Thymus (tissue), 11 donors: Measurements from ENCODE around the gene LIN52. TPM values are rescaled to one million over a fixed set of nuclear protein-coding genes. Genes with fewer than 3 reads are reported as not detected.

Experiments
- DNase-seq, 9 donors: peaks; one replicate each; pipeline ENCODE4 v3.0.0-alpha.2; 2013; ENCODE audit warnings: low spot score in 9 of 9, low read depth in 6 of 9, missing footprints in 1 of 9
- H3K27ac ChIP-seq, 2 donors: one replicate each; pipeline ENCODE4 v1.5.1; 2013; ENCODE audit warnings: control low read depth in 1 of 2, low read depth in 1 of 2, low read length in 1 of 2, mild to moderate bottlenecking in 1 of 2, moderate library complexity in 1 of 2
- H3K27me3 ChIP-seq, 2 donors: one replicate each; pipeline ENCODE4 v1.5.1; 2013; ENCODE audit warnings: low read length in 1 of 2; ENCODE audit not compliant: control insufficient read depth in 2 of 2, insufficient read depth in 1 of 2
- H3K36me3 ChIP-seq, 2 donors: one replicate each; pipeline ENCODE4 v1.5.1; 2013; ENCODE audit warnings: low read length in 1 of 2, mild to moderate bottlenecking in 1 of 2, moderate library complexity in 1 of 2; ENCODE audit not compliant: control insufficient read depth in 2 of 2, insufficient read depth in 2 of 2
- H3K4me1 ChIP-seq, 2 donors: one replicate each; pipeline ENCODE4 v1.5.1; 2013; ENCODE audit warnings: low read length in 2 of 2; ENCODE audit not compliant: control insufficient read depth in 2 of 2, insufficient read depth in 2 of 2
- H3K4me3 ChIP-seq, 2 donors: one replicate each; pipeline ENCODE4 v1.5.1; 2013; ENCODE audit warnings: low read length in 2 of 2, control low read depth in 1 of 2, mild to moderate bottlenecking in 1 of 2
- H3K9me3 ChIP-seq, 2 donors: one replicate each; pipeline ENCODE4 v1.5.1; 2013; ENCODE audit warnings: low read length in 1 of 2, mild to moderate bottlenecking in 1 of 2; ENCODE audit not compliant: control insufficient read depth in 2 of 2, insufficient read depth in 1 of 2
- WGBS: extraction: QIAGEN DNeasy Blood & Tissue Kit; methylation state at CpG from one replicate; pipeline ENCODE4 v1.1.7; 2013; 5-methylcytosine and 5-hydroxymethylcytosine counted together
- polyA plus RNA-seq: library from polyadenylated mRNA; stranded (reverse); fragments of 200-250 nt; gene quantifications from one replicate; pipeline ENCODE4 v1.2.3, GENCODE V29; 2013
- total RNA-seq: library from RNA; stranded (reverse); fragments of 120-200 nt; gene quantifications from one replicate; pipeline ENCODE4 v1.2.4, GENCODE V29; 2013
- donor health status: healthy.

The LIN52 gene
- total and polyA plus RNA-seq, 2 donors = 8.9 to 11.6 TPM

DNA sequence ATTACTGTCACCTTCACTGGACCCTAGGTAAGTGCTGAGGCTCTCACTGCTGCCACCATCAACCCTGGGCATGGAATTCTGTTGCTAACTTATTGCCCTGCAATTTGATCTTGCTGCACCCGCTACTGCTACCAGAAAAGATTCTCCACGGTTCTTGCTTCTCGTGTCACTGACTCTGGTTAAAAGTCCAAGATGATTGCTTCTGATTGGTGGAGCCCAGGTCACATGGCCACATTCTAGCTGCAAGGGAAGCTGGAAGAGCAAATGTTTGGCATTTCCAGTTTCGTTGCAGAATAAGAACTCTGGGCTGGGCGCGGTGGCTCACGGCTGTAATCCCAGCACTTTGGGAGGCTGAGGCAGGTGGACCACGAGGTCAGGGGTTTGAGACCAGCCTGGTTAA, 147.0 kb downstream of the LIN52 start:
- WGBS = 90% methylated on average over 8 of the region's 8 CpGs
- peaks cover 2 to 43% of the 10 kb centered on the region in 2 donors for H3K27me3 ChIP-seq

GRCh38 chr14:74235017-74235416, 150.3 kb downstream of the LIN52 start:
- WGBS = 90% methylated on average over 4 of the region's 4 CpGs
- peaks cover 1 to 6% of the 10 kb centered on the region in 2 donors for H3K9me3 ChIP-seq
- H3K4me1 ChIP-seq = no peaks in the 10 kb centered on the region
- DNase-seq = no peak
- no peak overlapping the region for H3K4me3 ChIP-seq
- H3K27ac ChIP-seq = no peak overlapping the region
- H3K36me3 ChIP-seq = no peaks in the 10 kb centered on the region
- peaks cover 30 to 63% of the 10 kb centered on the region in 2 donors for H3K27me3 ChIP-seq

More for the DNA sequence above, 147.0 kb downstream of the LIN52 start:
- no peak for DNase-seq
- Histone ChIP-seq H3K4me3 (no peak overlapping the region), H3K27ac (no peak overlapping the region), H3K36me3 (no peaks in the 10 kb centered on the region), H3K9me3 (peaks cover 1 to 6% of the 10 kb centered on the region in 2 donors), H3K4me1 (no peaks in the 10 kb centered on the region)

DNA sequence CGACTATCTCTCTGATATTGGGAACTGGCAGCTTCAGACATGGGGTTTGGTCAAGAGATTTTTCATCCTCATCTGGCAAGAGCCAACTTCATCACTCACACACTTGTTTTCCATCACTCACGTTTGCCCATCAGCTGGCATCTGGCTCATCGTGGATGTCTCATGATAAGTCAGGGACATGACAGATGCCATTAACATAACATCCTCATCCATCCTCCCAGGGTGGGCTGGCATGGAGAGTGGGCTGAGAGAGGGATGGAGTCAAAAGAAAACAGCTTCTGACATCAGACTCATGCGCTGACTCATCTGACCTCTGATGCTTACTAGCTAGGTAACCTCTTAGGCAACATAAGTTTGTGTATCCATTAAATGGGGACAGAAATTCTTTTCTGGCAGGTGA, 152.7 kb downstream of the LIN52 start:
- no peak for DNase-seq
- 91% methylated on average over 4 of the region's 4 CpGs for WGBS
- no peaks in the 10 kb centered on the region for H3K36me3 ChIP-seq
- H3K4me1 ChIP-seq = peaks cover 0 to 2% of the 10 kb centered on the region in 2 donors
- no peak overlapping the region for H3K4me3 ChIP-seq
- H3K27me3 ChIP-seq = peaks cover 43 to 80% of the 10 kb centered on the region in 2 donors
- no peak overlapping the region for H3K27ac ChIP-seq
- H3K9me3 ChIP-seq = no peaks in the 10 kb centered on the region

- Histone ChIP-seq H3K27ac (no peak within 1 kb of the TSS), H3K27me3 (peaks cover 59 to 90% of the 10 kb centered on the region in 2 donors), H3K36me3 (no peaks in the 10 kb centered on the region), H3K9me3 (no peaks in the 10 kb centered on the region), H3K4me3 (no peak within 1 kb of the TSS), H3K4me1 (peaks cover 0 to 2% of the 10 kb centered on the region in 2 donors)
- 13% methylated on average over 40 of the region's 40 CpGs for WGBS
- DNase-seq = no peak
Observed at GRCh38 chr14:74238974-74239847, 154.5 kb downstream of the LIN52 start, which contains the start of gene VSX2. Gene VSX2 (plus strand): TSS chr14:74239449. CDS start chr14:74239562, 113 bp downstream.

GRCh38 chr14:74239848-74240793, 155.4 kb downstream of the LIN52 start:
- H3K27me3 ChIP-seq = peaks cover 65 to 94% of the 10 kb centered on the region in 2 donors
- no peaks in the 10 kb centered on the region for H3K9me3 ChIP-seq
- no peaks in the 10 kb centered on the region for H3K36me3 ChIP-seq
- H3K4me3 ChIP-seq = no peak overlapping the region
- no peak overlapping the region for H3K27ac ChIP-seq
- DNase-seq = no peak
- WGBS = 5% methylated on average over 94 of the region's 94 CpGs
- peaks cover 0 to 2% of the 10 kb centered on the region in 2 donors for H3K4me1 ChIP-seq

DNA sequence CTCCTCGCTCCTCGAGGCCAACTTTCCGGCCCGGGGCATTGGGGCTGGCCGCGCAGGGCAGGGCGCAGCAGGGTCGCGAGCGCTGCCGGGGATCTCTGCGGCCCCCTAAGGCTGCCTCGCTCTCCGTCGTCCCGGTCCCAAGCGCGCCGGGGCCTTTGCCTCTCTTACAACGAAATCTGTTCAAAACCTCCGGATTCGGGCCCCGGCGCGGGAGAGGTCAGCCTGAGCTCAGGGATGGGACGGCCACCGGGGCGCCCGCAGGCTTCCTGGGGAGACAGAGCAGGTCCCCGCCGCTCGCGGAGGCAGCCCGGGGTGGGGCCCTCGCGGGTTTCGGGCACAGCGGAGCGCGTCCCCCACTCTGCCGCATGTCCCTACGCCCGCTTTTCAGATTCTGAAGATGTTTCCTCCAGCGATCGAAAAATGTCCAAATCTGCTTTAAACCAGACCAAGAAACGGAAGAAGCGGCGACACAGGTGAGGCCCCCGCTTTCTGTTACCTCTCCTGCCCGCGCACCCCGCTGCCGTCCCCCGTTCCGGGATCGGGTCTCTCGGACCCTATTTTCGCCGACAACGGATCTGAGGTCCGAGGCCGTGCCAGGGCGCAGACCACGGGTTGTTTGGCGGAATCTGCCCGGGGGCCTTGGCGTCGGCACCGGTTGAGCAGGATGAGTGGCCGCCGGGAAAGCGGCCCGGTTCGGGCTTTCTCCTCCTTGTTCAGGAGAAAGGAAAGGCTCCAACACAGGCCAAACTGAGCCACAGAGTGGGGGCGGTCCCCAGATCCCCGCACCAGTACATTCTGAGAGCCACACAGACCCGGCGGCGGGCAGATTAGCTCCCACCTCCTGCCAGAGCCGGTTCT, 156.3 kb downstream of the LIN52 start:
- Histone ChIP-seq H3K4me1 (peaks cover 0 to 2% of the 10 kb centered on the region in 2 donors), H3K27me3 (peaks cover 69 to 100% of the 10 kb centered on the region in 2 donors), H3K9me3 (no peaks in the 10 kb centered on the region), H3K4me3 (no peak overlapping the region), H3K36me3 (no peaks in the 10 kb centered on the region), H3K27ac (no peak overlapping the region)
- DNase-seq = no peak
- WGBS = 3% methylated on average over 80 of the region's 80 CpGs

DNA sequence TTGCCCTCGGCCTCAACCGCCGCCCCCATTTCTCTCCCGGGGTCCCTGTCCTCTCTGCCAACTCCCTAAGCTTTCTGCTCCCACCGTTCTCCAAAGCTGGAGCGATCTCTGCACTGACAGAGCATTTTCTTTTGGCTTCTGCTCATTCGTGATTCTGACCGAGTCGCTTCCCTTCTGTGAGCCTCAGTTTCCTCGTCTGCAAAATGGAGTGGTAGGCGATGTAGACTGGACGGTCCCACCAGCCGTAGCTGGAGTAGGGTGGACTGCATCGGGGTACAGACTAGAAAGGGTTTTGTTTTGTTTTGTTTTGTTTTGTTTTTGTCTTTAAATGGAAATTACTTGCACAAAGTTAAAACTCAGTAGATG, 156.9 kb downstream of the LIN52 start:
- H3K4me3 ChIP-seq = no peak overlapping the region
- peaks cover 69 to 100% of the 10 kb centered on the region in 2 donors for H3K27me3 ChIP-seq
- no peak overlapping the region for H3K27ac ChIP-seq
- peaks cover 0 to 2% of the 10 kb centered on the region in 2 donors for H3K4me1 ChIP-seq
- WGBS = 11% methylated on average over 14 of the region's 14 CpGs
- H3K36me3 ChIP-seq = no peaks in the 10 kb centered on the region
- no peak for DNase-seq
- no peaks in the 10 kb centered on the region for H3K9me3 ChIP-seq

GRCh38 chr14:74242021-74242779, 157.4 kb downstream of the LIN52 start:
- H3K4me1 ChIP-seq = peaks cover 0 to 2% of the 10 kb centered on the region in 2 donors
- peaks cover 67 to 100% of the 10 kb centered on the region in 2 donors for H3K27me3 ChIP-seq
- no peak for DNase-seq
- H3K9me3 ChIP-seq = no peaks in the 10 kb centered on the region
- WGBS = 12% methylated on average over 28 of the region's 28 CpGs
- H3K36me3 ChIP-seq = no peaks in the 10 kb centered on the region
- no peak overlapping the region for H3K4me3 ChIP-seq
- no peak overlapping the region for H3K27ac ChIP-seq
